DMS79 (cell line): ENCODE data around the gene LRP8.

ENCODE experiments used
- DNase-seq: peaks from one replicate; lab custom pipeline; 2025; lab: John Stamatoyannopoulos, UW

The LRP8 gene

GRCh38 chr1:53321776-53322602, 5.9 kb downstream of the LRP8 start:
- no peak for DNase-seq

GRCh38 chr1:53321366-53321765, 6.5 kb downstream of the LRP8 start:
- DNase-seq: no peak

GRCh38 chr1:53320646-53321045, 7.2 kb downstream of the LRP8 start:
- no peak for DNase-seq

- DNase-seq: no peak
Measured at GRCh38 chr1:53319296-53320101, 8.4 kb downstream of the LRP8 start.

- DNase-seq: no peak
Measured at GRCh38 chr1:53317646-53318539, 10.0 kb downstream of the LRP8 start.

GRCh38 chr1:53316766-53317581, 10.9 kb downstream of the LRP8 start:
- DNase-seq: no peak

GRCh38 chr1:53316424-53316765, 11.5 kb downstream of the LRP8 start:
- DNase-seq: no peak

GRCh38 chr1:53315456-53316423, 12.1 kb downstream of the LRP8 start:
- DNase-seq: no peak

GRCh38 chr1:53315046-53315445, 12.8 kb downstream of the LRP8 start:
- no peak for DNase-seq

- DNase-seq: no peak
Measured at GRCh38 chr1:53314606-53315005, 13.3 kb downstream of the LRP8 start.

- no peak for DNase-seq
Measured at GRCh38 chr1:53314096-53314495, 13.8 kb downstream of the LRP8 start.

- DNase-seq: no peak
Measured at GRCh38 chr1:53313556-53313955, 14.3 kb downstream of the LRP8 start.

- DNase-seq: no peak
Measured at GRCh38 chr1:53311702-53312305, 16.1 kb downstream of the LRP8 start.

GRCh38 chr1:53310847-53311681, 16.8 kb downstream of the LRP8 start:
- no peak for DNase-seq

GRCh38 chr1:53309802-53310201, 18.1 kb downstream of the LRP8 start:
- no peak for DNase-seq

- no peak for DNase-seq
Measured at GRCh38 chr1:53308506-53308905, 19.4 kb downstream of the LRP8 start.

GRCh38 chr1:53307037-53307436, 20.8 kb downstream of the LRP8 start:
- no peak for DNase-seq

GRCh38 chr1:53306168-53306567, 21.7 kb downstream of the LRP8 start:
- DNase-seq: no peak

- DNase-seq: no peak
Measured at GRCh38 chr1:53305650-53306049, 22.2 kb downstream of the LRP8 start.
